Sigmoid colon (tissue), 4 donors: ENCODE data around the gene LRRC74B.

Experiments used
- POLR2AphosphoS5 ChIP-seq, 4 donors: sonication (generic); formaldehyde crosslinking; IDR thresholded peaks; one replicate each; pipeline ENCODE4 v1.6.1; 2017; ENCODE audit warnings: antibody characterized with exemption in 4 of 4
- TF ChIP-seq, protein P1 (sequence below), 4 experiments: fragments of 450-650 bp in 3 of 4; fragments of 200-600 bp in 1 of 4; IDR thresholded peaks; one replicate each; pipeline ENCODE4 v1.5.1; 2016 to 2019; ENCODE audit warnings: antibody characterized with exemption in 4 of 4, mild to moderate bottlenecking in 3 of 4, moderate library complexity in 2 of 4

DNA sequence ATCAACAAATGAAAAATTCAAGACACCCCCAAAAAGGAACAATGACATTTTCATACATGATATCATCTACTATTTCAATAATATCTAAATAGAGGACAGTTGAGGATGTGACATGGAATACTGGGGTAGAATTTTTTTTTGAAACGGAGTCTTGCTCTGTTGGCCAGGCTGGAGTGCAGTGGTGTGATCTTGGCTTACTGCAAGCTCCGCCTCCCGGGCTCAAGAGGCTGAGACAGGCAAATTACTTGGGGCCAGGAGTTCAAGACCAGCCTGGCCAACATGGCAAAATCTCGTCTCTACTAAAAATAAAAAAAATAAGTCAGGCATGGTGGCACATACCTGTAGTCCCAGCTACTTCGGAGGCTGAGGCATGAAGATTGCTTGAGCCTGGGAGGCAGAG lies 41.4 kb downstream of the LRRC74B start:
- TF ChIP-seq, protein P1, sequence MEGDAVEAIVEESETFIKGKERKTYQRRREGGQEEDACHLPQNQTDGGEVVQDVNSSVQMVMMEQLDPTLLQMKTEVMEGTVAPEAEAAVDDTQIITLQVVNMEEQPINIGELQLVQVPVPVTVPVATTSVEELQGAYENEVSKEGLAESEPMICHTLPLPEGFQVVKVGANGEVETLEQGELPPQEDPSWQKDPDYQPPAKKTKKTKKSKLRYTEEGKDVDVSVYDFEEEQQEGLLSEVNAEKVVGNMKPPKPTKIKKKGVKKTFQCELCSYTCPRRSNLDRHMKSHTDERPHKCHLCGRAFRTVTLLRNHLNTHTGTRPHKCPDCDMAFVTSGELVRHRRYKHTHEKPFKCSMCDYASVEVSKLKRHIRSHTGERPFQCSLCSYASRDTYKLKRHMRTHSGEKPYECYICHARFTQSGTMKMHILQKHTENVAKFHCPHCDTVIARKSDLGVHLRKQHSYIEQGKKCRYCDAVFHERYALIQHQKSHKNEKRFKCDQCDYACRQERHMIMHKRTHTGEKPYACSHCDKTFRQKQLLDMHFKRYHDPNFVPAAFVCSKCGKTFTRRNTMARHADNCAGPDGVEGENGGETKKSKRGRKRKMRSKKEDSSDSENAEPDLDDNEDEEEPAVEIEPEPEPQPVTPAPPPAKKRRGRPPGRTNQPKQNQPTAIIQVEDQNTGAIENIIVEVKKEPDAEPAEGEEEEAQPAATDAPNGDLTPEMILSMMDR (IDR thresholded peaks at IDR 0.05) = no peak
- TF ChIP-seq POLR2AphosphoS5 (IDR thresholded peaks at IDR 0.05) = no peak
